ENCODE data around the gene CACHD1. TPM values are rescaled to one million over a fixed set of nuclear protein-coding genes. Genes with fewer than 3 reads are reported as not detected.
"Not testable (repeated sequence)": the region's sequence is repeated elsewhere in the genome, so short reads cannot be mapped to it uniquely, and the experiment has no call there.

The CACHD1 gene
- total RNA-seq, 1 donor from 2014 or later = 0.11 TPM

DNA sequence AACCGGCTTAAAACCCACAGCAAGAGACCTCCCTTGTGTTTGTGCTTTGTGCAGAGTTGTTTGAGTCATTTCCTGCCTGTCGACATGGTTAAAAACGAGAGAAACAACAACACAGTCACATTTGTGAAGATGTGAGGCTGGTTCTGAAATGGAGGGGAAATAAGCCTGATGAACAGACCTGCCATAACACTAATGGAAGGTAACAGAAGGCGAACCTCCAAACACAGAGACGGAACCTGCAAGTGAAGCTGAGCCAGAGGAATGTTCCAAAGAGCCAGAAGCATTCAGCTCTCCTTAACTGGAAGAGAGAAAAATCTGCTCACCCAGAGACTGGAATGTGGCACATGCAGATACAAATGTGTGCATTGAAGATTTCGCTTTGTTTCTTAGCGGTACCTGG is 221.7 kb downstream of the CACHD1 start:
- intact Hi-C loops (cut with micrococcal nuclease) = no loop called here

DNA sequence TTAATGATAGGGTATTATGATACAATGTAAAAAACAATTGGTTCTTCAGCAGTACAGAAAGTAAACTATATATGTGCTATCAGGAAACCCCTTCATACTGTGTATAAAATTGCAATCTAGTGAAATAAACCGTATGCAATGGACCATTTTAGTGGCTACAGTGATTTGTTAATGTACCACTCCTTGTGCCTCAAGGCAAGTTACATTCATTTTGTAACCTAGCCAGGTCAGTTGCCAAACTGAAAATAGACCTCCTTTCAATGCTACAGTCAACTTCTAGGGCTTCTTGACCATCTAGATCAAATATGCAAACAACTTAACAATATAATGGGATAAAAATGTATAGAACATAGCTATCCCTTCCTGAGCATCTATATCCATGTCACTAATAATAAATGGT is 223.0 kb downstream of the CACHD1 start:
- intact Hi-C loops (cut with micrococcal nuclease) = no loop called here

DNA sequence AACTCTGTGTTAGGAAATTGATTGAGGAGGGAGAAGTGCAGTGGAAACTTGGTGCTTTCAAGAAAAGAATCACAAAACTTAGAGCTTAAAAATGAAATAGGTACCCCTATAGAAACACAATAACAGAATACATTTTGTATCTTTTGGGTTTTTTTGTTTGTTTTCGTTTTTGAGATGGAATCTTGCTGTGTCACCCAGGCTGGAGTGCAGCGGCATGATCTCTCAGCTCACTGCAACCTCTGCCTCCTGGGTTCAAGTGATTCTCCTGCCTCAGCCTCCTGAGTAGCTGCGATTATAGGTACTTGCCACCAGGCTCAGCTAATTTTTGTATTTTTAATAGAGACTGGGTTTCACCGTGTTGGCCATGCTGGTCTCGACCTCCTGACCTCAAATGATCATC is 223.5 kb downstream of the CACHD1 start:
- intact Hi-C loops (cut with micrococcal nuclease) = no loop called here

DNA sequence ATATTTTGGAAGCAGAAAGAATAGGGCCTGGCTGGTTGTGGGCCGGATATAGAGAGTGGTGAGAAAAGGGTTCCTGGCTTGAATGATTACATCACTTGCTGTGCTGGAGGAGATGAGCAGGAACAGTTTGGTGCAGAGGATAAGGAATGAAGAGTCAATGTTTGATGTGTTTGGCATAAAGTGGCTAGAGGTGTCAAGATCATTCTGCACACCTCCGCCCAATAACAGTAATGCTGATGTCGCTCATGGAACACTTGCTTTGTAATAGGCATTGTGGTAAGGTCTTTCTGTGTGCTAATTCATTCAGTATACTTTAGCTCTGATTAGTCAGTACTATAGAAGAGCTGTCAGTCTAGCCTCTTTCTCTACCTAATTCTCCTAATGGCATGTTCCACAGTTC is 226.9 kb downstream of the CACHD1 start:
- intact Hi-C loops (cut with micrococcal nuclease) = no loop called here

DNA sequence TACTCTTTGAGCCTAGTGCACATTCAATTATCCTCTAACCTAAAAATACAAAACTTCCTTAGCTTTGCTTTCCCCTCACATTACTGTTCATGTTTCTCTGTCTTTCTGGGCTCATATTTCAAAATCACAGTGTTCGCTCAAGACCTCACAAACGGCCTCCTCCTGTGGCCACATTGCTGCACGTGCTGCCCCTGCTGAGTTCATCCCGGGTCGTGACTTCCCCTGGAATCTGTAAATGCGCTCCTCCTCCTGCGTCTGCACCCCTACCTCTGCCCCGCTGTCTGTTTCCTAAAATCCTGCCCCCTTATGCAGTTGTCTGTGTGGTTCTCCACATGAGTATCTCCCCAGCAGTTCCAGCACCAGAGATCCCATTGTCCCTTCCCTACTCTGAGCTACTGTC is 229.4 kb downstream of the CACHD1 start:
- intact Hi-C loops (cut with micrococcal nuclease) = no loop called here

DNA sequence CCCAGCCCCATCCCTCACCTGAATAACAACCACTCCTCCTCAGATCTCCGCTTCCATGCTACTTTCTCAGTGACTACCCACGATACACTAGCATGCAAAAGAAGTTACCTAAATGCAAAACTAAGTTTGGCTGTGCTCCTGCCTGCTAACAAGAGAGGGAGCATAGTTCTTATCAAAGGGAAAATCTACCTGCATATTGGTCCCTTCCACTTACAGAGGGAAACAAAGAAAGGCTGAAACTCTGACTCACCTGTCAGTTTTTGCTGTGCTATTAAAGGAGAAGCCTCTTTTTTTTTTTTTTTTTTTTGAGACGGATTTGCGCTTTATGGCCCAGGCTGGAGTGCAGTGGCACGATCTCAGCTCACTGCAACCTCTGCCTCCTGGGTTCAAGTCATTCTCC is 231.1 kb downstream of the CACHD1 start:
- intact Hi-C loops (cut with micrococcal nuclease) = no loop called here

DNA sequence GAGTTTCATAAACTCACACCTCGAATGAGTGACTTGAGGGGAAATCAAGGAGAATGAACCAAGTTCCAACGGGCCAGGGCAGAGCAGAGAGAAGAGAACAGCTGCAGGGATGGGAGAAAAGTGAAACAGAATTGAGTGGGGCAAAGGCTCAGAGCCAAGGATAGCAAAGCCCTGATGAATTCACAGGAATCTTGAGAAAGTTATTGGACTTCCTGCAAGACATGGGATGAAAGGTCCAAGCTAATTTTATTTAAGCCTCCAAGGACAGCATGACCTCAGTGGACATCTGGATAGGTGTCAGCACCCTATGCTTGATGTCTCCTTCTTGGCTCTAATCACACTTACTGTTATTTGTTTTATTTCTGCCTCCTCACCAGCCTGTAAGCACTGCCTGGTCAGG is 232.0 kb downstream of the CACHD1 start:
- intact Hi-C loops (cut with micrococcal nuclease) = no loop called here

DNA sequence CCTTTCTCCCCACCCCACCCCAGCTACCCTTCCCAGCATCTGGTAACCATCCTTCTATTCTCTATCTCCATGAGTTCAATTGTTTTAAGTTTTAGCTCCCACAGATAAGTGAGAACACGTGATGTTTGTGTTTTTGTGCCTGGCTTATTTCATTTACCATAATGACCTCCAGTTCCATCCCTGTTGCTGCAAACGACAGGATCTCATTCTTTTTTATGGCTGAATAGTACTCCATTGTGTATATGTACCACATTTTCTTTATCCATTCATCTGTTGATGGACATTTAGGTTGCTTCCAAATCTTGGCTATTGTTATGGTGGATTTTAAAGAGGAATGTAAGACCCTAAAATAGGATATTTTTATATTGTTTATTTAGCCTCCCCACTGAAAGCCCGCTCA is 232.7 kb downstream of the CACHD1 start:
- intact Hi-C loops (cut with micrococcal nuclease) = not testable (repeated sequence)

DNA sequence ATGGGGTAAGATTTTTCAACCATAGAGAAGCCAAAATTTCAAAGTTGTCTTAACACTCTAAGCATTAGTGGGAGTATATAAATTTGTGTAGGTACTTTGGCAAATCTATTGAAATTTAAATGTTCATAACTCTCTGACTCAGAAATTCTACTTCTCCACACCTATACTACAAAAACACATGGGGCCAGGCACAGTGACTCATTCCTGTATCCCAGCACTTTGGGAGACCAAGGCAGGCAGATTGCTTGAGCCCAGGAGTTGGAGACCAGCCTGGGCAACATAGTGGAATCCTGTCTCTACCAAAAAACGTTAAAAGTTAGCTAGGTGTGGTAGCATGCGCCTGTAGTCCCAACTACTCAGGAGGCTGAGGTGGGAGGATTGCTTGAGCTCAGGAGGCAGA is 233.7 kb downstream of the CACHD1 start:
- intact Hi-C loops (cut with micrococcal nuclease) = no loop called here

DNA sequence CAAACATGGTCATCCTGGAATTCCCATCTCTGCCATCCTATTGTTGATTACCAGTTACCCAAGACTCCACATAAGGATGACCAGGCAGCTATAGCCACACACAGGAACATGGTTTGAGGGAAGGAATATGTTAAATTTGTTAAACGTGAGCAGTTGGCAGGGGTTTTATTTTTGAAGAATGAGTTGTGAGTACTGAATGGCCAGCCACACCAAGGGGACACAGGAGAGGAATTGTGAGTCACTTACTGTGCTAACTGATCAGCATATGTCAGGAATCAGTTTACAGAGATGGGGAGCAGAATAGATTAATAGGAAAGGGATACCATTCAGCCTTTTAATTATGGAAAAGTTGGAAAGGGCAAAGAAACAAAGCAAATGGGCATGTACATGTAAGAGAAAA is 235.7 kb downstream of the CACHD1 start:
- intact Hi-C loops (cut with micrococcal nuclease) = no loop called here

DNA sequence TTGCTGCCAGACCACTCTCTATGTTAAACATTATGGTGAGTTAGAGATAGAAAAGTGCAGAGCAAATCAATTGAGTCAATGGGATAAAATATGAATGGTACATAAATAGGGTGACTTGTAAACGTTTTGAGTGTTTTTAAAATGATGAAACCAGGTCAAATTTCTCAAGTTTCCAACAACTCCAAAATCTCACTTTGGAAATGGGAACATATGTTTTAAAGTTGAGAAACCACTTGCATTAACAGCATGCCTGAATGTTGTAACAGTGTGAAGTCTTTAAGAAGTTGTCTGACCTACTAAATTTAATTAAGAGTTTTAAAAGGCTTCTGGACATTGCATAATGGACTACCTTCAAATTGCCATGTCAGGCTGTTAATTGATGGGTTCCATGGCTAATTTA is 241.3 kb downstream of the CACHD1 start:
- intact Hi-C loops (cut with micrococcal nuclease) = no loop called here

DNA sequence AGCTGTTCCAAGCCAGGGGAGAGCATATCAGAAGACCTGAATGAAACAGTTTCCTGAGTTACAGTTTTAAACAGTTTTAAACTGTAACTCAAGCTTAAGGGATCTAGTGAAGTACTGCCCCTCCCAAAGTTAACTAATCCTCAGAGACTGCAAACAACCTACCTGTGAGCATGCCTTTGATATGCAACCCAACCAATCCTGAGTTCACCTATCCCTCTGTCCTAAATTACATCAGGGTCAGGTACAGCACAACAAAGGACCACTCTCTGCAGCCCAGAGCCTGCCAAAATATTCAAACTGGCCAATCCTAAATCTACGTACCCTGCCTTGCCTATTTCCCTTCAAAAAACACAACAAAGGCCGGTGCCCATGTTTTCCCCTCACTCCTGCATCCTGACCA is 242.1 kb downstream of the CACHD1 start:
- intact Hi-C loops (cut with micrococcal nuclease) = no loop called here

DNA sequence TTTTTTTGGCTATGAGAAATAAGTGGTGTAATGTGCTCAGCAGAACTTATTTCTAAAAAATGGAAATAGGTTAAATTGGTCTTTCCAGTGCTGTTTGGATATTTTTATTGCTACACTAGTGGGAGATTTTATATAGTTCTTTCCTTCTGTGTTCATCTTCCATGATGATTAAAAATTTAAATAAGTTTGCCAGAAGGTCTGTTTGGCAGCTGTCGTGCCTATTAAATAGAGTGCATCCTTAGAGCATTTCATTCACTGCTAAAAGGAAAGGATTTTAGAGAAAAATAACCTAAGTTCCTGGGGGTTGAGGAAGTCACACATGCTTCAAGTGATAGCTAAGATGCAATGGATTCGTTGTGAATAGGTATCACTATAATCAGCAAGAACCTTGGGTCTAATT is 245.3 kb downstream of the CACHD1 start:
- intact Hi-C loops (cut with micrococcal nuclease) = no loop called here

DNA sequence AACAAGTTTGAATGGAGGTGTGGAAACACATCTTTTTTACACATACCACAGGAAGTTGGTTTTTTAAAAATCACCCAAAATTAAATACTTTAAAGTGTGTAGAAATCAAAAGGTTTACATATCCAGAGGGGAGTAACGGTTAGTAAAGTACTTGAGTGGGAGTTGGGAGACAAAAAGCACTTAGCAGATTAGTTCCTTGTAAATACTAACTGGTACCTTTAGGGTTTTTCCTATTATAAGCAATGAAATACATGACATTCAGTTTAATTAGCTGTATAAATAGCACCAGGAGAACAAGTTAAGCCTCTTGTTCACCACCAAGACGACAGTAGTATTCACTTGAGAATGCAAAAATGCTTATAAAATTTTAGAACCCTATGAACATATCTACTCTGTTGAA is 251.2 kb downstream of the CACHD1 start:
- intact Hi-C loops (cut with micrococcal nuclease) = no loop called here

DNA sequence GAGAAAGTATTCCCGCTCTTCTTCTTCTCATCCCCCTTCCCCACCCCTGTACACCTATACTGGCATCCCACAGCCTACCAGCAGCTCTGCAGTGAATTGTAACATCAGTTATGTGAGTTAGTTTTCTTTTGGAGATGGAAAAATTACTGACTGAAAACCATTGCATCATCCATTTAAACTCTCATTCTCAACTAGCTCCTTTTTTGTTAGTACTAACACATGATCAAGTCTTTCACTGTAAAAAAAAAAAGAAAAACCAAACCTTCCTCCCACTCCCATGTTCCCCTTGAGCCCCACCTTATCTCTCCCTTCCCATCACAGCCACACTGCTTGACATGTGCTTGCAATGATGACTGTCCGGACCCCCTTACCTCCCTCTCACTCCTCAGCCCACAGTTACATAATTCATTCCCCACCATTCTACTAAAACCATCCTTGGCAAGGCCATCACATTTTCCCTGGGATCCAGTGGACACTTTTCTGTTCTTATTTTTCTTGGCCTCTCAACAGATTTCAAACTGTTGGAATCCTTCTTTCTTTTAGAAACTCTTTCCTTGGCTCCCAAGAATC is 251.7 kb downstream of the CACHD1 start:
- intact Hi-C loops (cut with micrococcal nuclease) = no loop called here

DNA sequence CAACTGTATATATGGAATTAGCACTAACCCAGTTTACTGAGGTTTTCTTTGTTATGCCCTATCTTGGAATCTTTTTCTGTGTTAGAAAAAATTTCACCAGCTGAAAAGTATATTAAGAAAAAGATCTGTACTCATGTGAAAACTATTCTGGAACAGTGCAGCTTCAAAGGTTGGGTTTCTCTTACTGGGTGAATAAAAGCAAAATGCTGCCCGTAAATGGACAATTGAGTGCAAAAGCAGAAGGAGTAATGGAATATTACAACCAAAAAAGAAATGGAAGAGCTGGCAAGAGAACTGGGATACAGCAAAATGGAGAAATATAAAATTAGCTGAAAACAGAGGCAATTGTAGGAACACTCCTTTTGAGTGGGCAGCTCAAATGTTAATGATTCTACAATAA is 257.9 kb downstream of the CACHD1 start:
- intact Hi-C loops (cut with micrococcal nuclease) = no loop called here

DNA sequence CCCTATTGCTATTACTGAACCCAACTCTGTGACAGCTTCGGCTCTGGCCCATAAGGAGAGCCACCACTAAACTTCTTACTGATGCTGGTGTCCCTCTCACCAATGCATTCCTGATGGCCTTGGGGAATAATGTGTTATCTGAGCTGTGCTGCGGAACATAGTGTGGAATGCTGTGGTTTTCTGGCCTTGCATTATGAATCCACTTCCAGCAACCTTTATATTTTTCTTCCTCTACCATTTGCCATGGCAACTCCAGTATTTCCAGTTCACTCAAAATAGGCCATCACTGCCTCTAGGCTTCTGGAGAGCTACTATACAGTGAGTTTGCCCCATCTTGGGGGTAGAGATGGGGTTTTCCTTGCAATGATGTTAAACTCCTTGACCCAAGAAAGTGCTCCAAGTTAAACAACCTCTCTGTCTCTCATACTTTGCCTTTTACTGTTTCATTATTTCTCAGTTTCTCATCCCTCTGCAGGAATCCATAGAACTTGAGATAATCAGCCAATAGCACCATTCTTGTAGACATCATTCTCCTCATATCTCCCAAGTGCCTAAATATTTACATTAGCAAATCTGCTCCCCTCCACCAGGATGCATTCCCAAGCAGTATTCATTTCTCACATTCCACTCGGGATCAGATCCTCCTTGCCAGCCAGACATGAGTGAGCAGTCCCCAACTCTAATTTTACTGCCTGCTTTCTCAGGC is 263.8 kb downstream of the CACHD1 start:
- intact Hi-C loops (cut with micrococcal nuclease) = no loop called here

DNA sequence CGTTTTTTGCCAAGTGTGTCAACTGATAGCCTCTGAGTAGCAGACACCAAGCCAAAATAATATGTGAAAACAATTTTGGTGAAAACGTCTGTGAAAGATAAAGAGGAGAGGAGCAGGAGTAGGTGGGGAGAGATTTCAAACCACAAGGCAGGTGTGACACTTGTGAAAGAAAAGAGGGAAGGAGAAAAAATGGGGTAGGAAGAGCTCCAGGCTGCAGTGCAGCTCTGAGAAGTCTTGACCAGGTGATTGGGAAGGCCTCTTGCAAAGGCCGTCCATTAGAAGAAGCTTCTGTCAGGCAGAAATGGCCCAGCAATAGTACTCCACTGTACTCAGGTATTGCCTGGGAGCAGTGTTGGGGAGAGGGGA is 264.3 kb downstream of the CACHD1 start:
- intact Hi-C loops (cut with micrococcal nuclease) = no loop called here

DNA sequence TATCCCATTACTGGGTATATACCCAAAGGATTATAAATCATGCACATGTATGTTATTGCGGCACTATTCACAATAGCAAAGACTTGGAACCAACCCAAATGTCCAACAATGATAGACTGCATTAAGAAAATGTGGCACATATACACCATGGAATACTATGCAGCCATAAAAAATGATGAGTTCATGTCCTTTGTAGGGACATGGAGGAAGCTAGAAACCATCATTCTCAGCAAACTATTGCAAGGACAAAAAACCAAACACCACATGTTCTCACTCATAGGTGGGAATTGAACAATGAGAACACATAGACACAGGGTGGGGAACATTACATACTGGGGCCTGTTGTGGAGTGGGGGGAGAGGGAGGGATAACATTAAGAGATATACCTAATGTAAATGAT is 270.8 kb downstream of the CACHD1 start:
- intact Hi-C loops (cut with micrococcal nuclease) = loop anchor here (10.0 kb wide), 1 partner anchor 324 kb away; no protein-coding TSS in a partner anchor
